GM21786 (cell line): ENCODE results near the gene YTHDF2.
"Not testable (repeated sequence)": the region's sequence is repeated elsewhere in the genome, so short reads cannot be mapped to it uniquely, and the experiment has no call there.

Experiments used
- ATAC-seq: cut with Tn5 transposase; IDR thresholded peaks from one replicate; pipeline ENCODE4 v1.9.1; 2021; ENCODE audit not compliant: unreplicated experiment

The YTHDF2 gene

GRCh38 chr1:28736450-28737306 lies at the start of gene YTHDF2:
Gene YTHDF2 (plus strand): TSS chr1:28736940. CDS start chr1:28737121, 181 bp downstream.
- peak; percentile 78 for ATAC-seq

- ATAC-seq = not testable (repeated sequence)
Observed at GRCh38 chr1:28691627-28692026, 45.1 kb upstream of the YTHDF2 start.

GRCh38 chr1:28703629-28704028 lies 33.1 kb upstream of the YTHDF2 start:
- no peak for ATAC-seq

GRCh38 chr1:28716336-28716735 lies 20.4 kb upstream of the YTHDF2 start:
- no peak for ATAC-seq

GRCh38 chr1:28718166-28718565 lies 18.6 kb upstream of the YTHDF2 start:
- no peak for ATAC-seq

- no peak for ATAC-seq
Observed at GRCh38 chr1:28718586-28719331, 18.0 kb upstream of the YTHDF2 start.

- no peak for ATAC-seq
Observed at GRCh38 chr1:28719332-28719619, 17.5 kb upstream of the YTHDF2 start.

- ATAC-seq = no peak
Observed at GRCh38 chr1:28720376-28720775, 16.4 kb upstream of the YTHDF2 start.

GRCh38 chr1:28721927-28722326 lies 14.8 kb upstream of the YTHDF2 start:
- not testable (repeated sequence) for ATAC-seq

- ATAC-seq = not testable (repeated sequence)
Observed at GRCh38 chr1:28725365-28725764, 11.4 kb upstream of the YTHDF2 start.

GRCh38 chr1:28735961-28736449 lies 735 bp upstream of the YTHDF2 start:
- no peak for ATAC-seq

- peak; percentile 16 for ATAC-seq
Observed at GRCh38 chr1:28737307-28738132, 780 bp downstream of the YTHDF2 start.

GRCh38 chr1:28740118-28740517 lies 3.4 kb downstream of the YTHDF2 start:
- ATAC-seq = no peak

GRCh38 chr1:28744184-28744583 lies 7.4 kb downstream of the YTHDF2 start:
- no peak for ATAC-seq

GRCh38 chr1:28745653-28746173 lies 9.0 kb downstream of the YTHDF2 start:
- ATAC-seq = no peak

GRCh38 chr1:28750330-28750729 lies 13.6 kb downstream of the YTHDF2 start:
- no peak for ATAC-seq

- ATAC-seq = not testable (repeated sequence)
Observed at GRCh38 chr1:28750771-28751294, 14.1 kb downstream of the YTHDF2 start.

GRCh38 chr1:28751315-28752060 lies 14.7 kb downstream of the YTHDF2 start:
- ATAC-seq = no peak

GRCh38 chr1:28755701-28756100 lies 19.0 kb downstream of the YTHDF2 start:
- no peak for ATAC-seq

GRCh38 chr1:28756846-28757245 lies 20.1 kb downstream of the YTHDF2 start:
- no peak for ATAC-seq
